Type B pancreatic cell (in vitro differentiated cells): ENCODE measurements around the gene ANXA2. TPM values are rescaled to one million over a fixed set of nuclear protein-coding genes. Genes with fewer than 3 reads are reported as not detected.
"Not testable (repeated sequence)": the region's sequence is repeated elsewhere in the genome, so short reads cannot be mapped to it uniquely, and the experiment has no call there.

ENCODE experiments used
- DNase-seq: peaks from one replicate; pipeline ENCODE4 v3.0.0; 2021; ENCODE audit warnings: mixed read lengths; ENCODE audit not compliant: unreplicated experiment; ENCODE audit errors: extremely low spot score
- H3K27ac Mint-ChIP-seq: 2 replicates; pipeline ENCODE4 v1.8.0; 2021; ENCODE audit warnings: mild to moderate bottlenecking, mixed read lengths
- H3K27me3 Mint-ChIP-seq: 2 replicates; pipeline ENCODE4 v1.8.0; 2021; ENCODE audit warnings: mixed read lengths
- H3K36me3 Mint-ChIP-seq: 2 replicates; pipeline ENCODE4 v1.8.0; 2021; ENCODE audit warnings: mixed read lengths
- H3K4me1 Mint-ChIP-seq: one replicate; pipeline ENCODE4 v1.8.0; 2021; ENCODE audit warnings: mixed read lengths; ENCODE audit not compliant: unreplicated experiment
- H3K4me3 Mint-ChIP-seq: 2 replicates; pipeline ENCODE4 v1.8.0; 2021; ENCODE audit warnings: mild to moderate bottlenecking, mixed read lengths
- H3K9me3 Mint-ChIP-seq: 2 replicates; pipeline ENCODE4 v1.8.0; 2021; ENCODE audit warnings: mixed read lengths
- CTCF ChIP-seq: fragments of 200-600 bp; sonication (generic); conservative IDR thresholded peaks from 2 replicates; pipeline ENCODE4 v1.5.0; 2021; ENCODE audit warnings: antibody characterized with exemption, mild to moderate bottlenecking
- total RNA-seq: library from RNA; stranded (reverse); gene quantifications from 2 replicates; pipeline ENCODE4 v1.2.1, GENCODE V29; 2021; ENCODE audit warnings: low replicate concordance

ANXA2 gene
- total RNA-seq, 1 donor from 2014 or later: 493 TPM

- no peak for TF ChIP-seq CTCF
- peak overlapping the region; percentile 80 for H3K27ac Mint-ChIP-seq
- peaks cover 5% of the 10 kb centered on the region for H3K9me3 Mint-ChIP-seq
- H3K36me3 Mint-ChIP-seq: no peaks in the 10 kb centered on the region
- H3K27me3 Mint-ChIP-seq: no peaks in the 10 kb centered on the region
- H3K4me1 Mint-ChIP-seq: peaks cover 21% of the 10 kb centered on the region
- no peak for DNase-seq
- peak overlapping the region; percentile 28 for H3K4me3 Mint-ChIP-seq
These were observed 9.6 kb upstream of the ANXA2 start for GRCh38 chr15:60407415-60407805.

- no peaks in the 10 kb centered on the region for H3K27me3 Mint-ChIP-seq
- H3K4me3 Mint-ChIP-seq: peak overlapping the region; percentile 28
- no peaks in the 10 kb centered on the region for H3K36me3 Mint-ChIP-seq
- peaks cover 21% of the 10 kb centered on the region for H3K4me1 Mint-ChIP-seq
- no peak for TF ChIP-seq CTCF
- H3K9me3 Mint-ChIP-seq: peaks cover 5% of the 10 kb centered on the region
- H3K27ac Mint-ChIP-seq: peak overlapping the region; percentile 80
- DNase-seq: no peak
These were observed 9.0 kb upstream of the ANXA2 start for GRCh38 chr15:60406513-60407414.

- no peaks in the 10 kb centered on the region for H3K27me3 Mint-ChIP-seq
- H3K27ac Mint-ChIP-seq: no peak overlapping the region
- DNase-seq: no peak
- no peaks in the 10 kb centered on the region for H3K36me3 Mint-ChIP-seq
- peaks cover 21% of the 10 kb centered on the region for H3K4me1 Mint-ChIP-seq
- no peak for TF ChIP-seq CTCF
- no peak overlapping the region for H3K4me3 Mint-ChIP-seq
- H3K9me3 Mint-ChIP-seq: peaks cover 5% of the 10 kb centered on the region
These were observed 7.6 kb upstream of the ANXA2 start for GRCh38 chr15:60405399-60405798.

- not testable (repeated sequence) for H3K27me3 Mint-ChIP-seq, H3K4me3 Mint-ChIP-seq, H3K9me3 Mint-ChIP-seq, DNase-seq, H3K27ac Mint-ChIP-seq, H3K36me3 Mint-ChIP-seq
- peaks cover 30% of the 10 kb centered on the region for H3K4me1 Mint-ChIP-seq
These were observed 6.6 kb upstream of the ANXA2 start for GRCh38 chr15:60404351-60404750.

- Mint-ChIP-seq H3K4me3 (no peak overlapping the region), H3K36me3 (peaks cover 9% of the 10 kb centered on the region), H3K9me3 (no peaks in the 10 kb centered on the region), H3K27me3 (peaks cover 17% of the 10 kb centered on the region), H3K4me1 (peaks cover 33% of the 10 kb centered on the region), H3K27ac (peak overlapping the region; percentile 97)
- no peak for TF ChIP-seq CTCF
- no peak for DNase-seq
These were observed 3.2 kb upstream of the ANXA2 start for GRCh38 chr15:60400944-60401343.

GRCh38 chr15:60399931-60400330, 2.1 kb upstream of the ANXA2 start:
- H3K36me3 Mint-ChIP-seq: peaks cover 17% of the 10 kb centered on the region
- no peak for DNase-seq
- H3K27me3 Mint-ChIP-seq: peaks cover 20% of the 10 kb centered on the region
- peak overlapping the region; percentile 82 for H3K4me3 Mint-ChIP-seq
- H3K9me3 Mint-ChIP-seq: no peaks in the 10 kb centered on the region
- no peak for TF ChIP-seq CTCF
- H3K4me1 Mint-ChIP-seq: peaks cover 41% of the 10 kb centered on the region
- peak overlapping the region; percentile 97 for H3K27ac Mint-ChIP-seq
